ENCODE measurements around the gene TMCO4.

The TMCO4 gene

DNA sequence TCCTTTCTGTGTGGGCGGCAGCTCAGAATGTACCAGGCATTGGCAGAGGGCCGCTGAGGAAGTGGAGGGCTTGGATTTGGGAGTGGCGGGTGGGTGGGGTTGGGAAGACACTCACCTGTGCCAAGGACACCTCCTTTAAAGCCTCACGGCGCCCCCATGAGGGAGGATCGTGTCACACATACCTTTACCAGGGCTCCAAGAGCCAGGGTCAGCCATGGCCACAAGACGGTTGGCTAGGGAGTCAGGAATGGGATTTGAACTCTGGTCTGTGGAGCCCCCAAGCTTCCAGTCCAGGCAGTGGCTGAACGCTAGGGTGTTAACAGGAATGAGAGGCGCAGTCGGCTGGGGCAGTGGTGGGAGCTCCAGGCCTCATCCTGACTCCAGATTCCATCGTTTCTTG, 151.0 kb downstream of the TMCO4 start:
- no peak for TF ChIP-seq CTCF (conservative IDR thresholded peaks at IDR 0.05; ENCODE audit: low read depth, low read length)
- DNase-seq (ENCODE audit: low read depth), result peak; percentile 55
- peak overlapping the region; percentile 91 for H3K4me3 ChIP-seq (ENCODE audit: low read depth, low read length)

DNA sequence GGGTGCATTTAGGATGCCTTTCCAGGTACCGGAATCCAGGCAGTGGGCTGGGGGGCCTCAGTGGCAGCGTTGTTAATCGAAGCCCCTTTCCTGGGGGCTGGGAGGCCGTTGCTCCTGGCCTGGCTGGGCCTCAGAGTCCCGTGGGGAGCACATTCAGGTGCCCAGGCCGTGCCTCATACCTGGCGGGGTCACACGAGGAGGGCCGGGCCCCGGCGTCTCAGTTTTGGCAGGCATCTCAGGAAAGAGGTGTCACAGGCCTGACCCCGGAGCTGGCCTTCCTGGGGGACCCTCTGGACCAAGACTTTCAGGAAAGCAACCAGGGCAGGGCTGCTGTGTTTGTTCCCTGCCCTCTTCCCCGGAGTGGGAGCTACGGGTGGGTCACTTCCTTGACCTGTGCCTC, 151.5 kb downstream of the TMCO4 start:
- peak overlapping the region; percentile 91 for H3K4me3 ChIP-seq (ENCODE audit: low read depth, low read length)
- TF ChIP-seq CTCF (conservative IDR thresholded peaks at IDR 0.05; ENCODE audit: low read depth, low read length), result no peak
- no peak for DNase-seq (ENCODE audit: low read depth)

DNA sequence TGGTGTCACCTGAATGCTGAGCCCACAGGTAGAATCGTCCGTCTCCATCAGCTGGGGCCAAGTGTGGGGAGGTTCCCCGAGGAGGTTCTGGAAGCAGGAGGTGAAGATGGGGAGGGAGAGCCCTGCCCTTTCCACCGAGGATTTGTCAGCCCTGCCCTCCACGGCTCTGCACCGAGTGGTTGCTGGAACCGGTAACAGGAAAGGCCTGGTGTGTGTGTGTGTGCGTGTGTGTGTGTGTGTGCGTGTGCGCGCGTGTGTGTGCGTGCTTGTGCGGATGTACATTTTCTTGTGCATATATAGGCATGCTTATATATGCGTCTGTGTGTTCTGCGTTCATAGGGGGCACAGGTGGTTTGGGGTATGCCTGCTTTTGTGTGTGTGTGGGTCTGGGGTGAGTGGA, 152.1 kb downstream of the TMCO4 start:
- no peak for TF ChIP-seq CTCF (conservative IDR thresholded peaks at IDR 0.05; ENCODE audit: low read depth, low read length)
- DNase-seq (ENCODE audit: low read depth), result no peak
- H3K4me3 ChIP-seq (ENCODE audit: low read depth, low read length), result peak overlapping the region; percentile 91

DNA sequence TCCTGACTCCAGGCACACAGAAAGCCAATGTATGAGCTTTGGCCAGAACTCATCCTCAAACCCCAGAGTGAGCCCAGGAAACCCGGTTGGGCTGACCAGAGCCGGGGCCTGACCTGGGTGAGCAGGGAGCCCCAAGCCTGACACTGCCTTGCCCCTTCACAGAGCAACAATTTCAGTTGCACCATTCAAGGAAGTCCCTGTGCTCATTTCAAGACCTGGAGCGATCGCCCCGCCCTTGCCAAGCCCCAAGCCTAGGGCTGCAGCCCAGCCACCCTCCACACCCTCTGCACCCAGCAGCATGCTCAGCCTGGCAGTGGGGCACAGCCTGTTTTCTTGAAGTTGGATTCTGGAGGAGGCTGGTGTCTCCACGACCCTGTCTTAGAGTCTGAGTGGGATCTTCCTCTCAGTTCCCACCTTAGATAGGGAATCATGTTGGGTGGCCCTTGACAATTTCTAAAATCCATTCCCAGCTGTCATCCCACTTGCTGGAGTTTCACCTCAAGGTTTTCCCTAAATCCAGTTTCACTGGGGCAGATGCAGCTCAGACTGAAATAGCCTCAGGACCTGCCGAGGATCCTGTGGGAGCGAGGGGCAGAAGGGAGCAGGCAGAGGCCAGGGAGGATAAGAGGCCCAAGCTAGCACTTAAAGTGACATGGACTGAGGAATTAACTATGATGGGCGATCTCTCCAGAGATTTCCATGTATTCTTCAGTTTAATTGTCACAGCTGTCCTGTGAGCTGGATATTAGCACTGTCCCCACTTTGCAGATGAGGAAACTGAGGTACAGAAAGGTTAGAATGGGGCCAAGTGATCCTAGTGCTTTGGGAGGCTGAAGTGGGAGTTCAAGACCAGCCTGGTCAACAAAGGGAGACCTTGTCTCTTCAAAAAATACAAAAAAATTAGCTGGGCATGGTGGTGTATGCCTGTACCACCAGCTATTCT, 153.1 kb downstream of the TMCO4 start:
- no peak for DNase-seq (ENCODE audit: low read depth)
- no peak for TF ChIP-seq CTCF (conservative IDR thresholded peaks at IDR 0.05; ENCODE audit: low read depth, low read length)
- peak overlapping the region; percentile 91 for H3K4me3 ChIP-seq (ENCODE audit: low read depth, low read length)

DNA sequence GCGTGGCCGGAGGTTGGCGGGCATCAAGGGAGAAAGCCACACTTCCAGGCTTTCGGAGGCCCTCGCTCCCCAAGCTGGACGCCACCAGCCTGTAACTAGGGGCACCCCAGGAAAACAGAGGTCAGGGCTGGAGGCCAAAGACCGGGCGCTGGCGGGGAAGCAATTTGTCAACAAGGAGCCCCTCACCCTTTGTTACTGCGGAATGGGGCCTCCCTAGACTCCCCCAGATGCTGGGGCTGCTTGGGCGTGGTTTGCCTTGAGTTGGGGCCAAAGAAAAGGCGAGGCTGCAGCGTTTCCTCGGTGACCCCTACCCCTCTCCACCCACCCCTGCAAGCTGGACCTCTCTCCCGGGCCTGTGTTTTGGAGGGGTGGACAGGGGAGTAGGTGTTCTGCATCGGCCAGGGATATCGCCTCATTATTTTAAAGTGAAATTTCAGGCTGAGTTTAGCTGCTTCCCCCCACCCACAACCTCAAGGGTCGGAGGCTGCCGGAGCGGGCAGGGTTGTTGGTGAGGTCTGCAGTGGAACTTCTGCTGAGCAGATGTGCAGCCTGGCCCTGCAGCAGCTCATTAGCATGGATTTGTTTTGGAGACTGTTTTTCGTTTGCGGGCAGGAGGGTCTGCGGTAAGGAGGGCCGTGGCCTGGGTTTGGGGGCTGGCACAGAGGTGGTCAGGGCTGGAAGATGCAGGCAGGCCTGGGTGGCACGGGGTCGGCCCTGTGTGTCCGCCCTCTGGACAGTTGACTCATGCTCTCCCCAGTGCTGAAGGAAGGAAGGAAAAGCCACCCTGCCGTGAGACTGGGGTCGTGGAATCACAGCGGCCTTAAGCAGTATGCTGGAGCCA, 154.1 kb downstream of the TMCO4 start:
- no peak for TF ChIP-seq CTCF (conservative IDR thresholded peaks at IDR 0.05; ENCODE audit: low read depth, low read length)
- peak overlapping the region; percentile 91 for H3K4me3 ChIP-seq (ENCODE audit: low read depth, low read length)
- peak; percentile 52 for DNase-seq (ENCODE audit: low read depth)

- DNase-seq (ENCODE audit: low read depth), result peak; percentile 50
- H3K4me3 ChIP-seq (ENCODE audit: low read depth, low read length), result peak overlapping the region; percentile 91
- TF ChIP-seq CTCF (conservative IDR thresholded peaks at IDR 0.05; ENCODE audit: low read depth, low read length), result no peak
These were observed 154.9 kb downstream of the TMCO4 start for GRCh38 chr1:19644681-19645410.
